ENCODE data around the gene PHOX2A.

The PHOX2A gene

GRCh38 chr11:72223615-72224563, 20.1 kb downstream of the PHOX2A start:
- H3K4me3 ChIP-seq (ENCODE audit: control insufficient read depth, low read depth, low read length): peak overlapping the region; percentile 92
- TF ChIP-seq CTCF (IDR thresholded peaks at IDR 0.05; ENCODE audit: control insufficient read depth, insufficient read depth, low read depth, low read length, missing control alignments): no peak
- no peak for DNase-seq (ENCODE audit: low read depth)

- DNase-seq (ENCODE audit: low read depth): peak; percentile 53
- TF ChIP-seq CTCF (IDR thresholded peaks at IDR 0.05; ENCODE audit: control insufficient read depth, insufficient read depth, low read depth, low read length, missing control alignments): peak; percentile 24
Observed at GRCh38 chr11:72222907-72223614, 20.9 kb downstream of the PHOX2A start.

GRCh38 chr11:72222106-72222891, 21.7 kb downstream of the PHOX2A start:
- peak overlapping the region; percentile 92 for H3K4me3 ChIP-seq (ENCODE audit: control insufficient read depth, low read depth, low read length)
- TF ChIP-seq CTCF (IDR thresholded peaks at IDR 0.05; ENCODE audit: control insufficient read depth, insufficient read depth, low read depth, low read length, missing control alignments): no peak
- no peak for DNase-seq (ENCODE audit: low read depth)

More at GRCh38 chr11:72222907-72223614, 20.9 kb downstream of the PHOX2A start:
- H3K4me3 ChIP-seq (ENCODE audit: control insufficient read depth, low read depth, low read length): peak overlapping the region; percentile 92

GRCh38 chr11:72221386-72222075, 22.4 kb downstream of the PHOX2A start:
- no peak overlapping the region for H3K4me3 ChIP-seq (ENCODE audit: control insufficient read depth, low read depth, low read length)
- no peak for TF ChIP-seq CTCF (IDR thresholded peaks at IDR 0.05; ENCODE audit: control insufficient read depth, insufficient read depth, low read depth, low read length, missing control alignments)
- DNase-seq (ENCODE audit: low read depth): no peak

- TF ChIP-seq CTCF (IDR thresholded peaks at IDR 0.05; ENCODE audit: control insufficient read depth, insufficient read depth, low read depth, low read length, missing control alignments): no peak
- H3K4me3 ChIP-seq (ENCODE audit: control insufficient read depth, low read depth, low read length): no peak overlapping the region
- no peak for DNase-seq (ENCODE audit: low read depth)
Observed at GRCh38 chr11:72220696-72221363, 23.1 kb downstream of the PHOX2A start.

All from AG09309 (cell line).